ENCODE measurements around the gene BHLHE23.
"Not testable (repeated sequence)": the region's sequence is repeated elsewhere in the genome, so short reads cannot be mapped to it uniquely, and the experiment has no call there.

The BHLHE23 gene

DNA sequence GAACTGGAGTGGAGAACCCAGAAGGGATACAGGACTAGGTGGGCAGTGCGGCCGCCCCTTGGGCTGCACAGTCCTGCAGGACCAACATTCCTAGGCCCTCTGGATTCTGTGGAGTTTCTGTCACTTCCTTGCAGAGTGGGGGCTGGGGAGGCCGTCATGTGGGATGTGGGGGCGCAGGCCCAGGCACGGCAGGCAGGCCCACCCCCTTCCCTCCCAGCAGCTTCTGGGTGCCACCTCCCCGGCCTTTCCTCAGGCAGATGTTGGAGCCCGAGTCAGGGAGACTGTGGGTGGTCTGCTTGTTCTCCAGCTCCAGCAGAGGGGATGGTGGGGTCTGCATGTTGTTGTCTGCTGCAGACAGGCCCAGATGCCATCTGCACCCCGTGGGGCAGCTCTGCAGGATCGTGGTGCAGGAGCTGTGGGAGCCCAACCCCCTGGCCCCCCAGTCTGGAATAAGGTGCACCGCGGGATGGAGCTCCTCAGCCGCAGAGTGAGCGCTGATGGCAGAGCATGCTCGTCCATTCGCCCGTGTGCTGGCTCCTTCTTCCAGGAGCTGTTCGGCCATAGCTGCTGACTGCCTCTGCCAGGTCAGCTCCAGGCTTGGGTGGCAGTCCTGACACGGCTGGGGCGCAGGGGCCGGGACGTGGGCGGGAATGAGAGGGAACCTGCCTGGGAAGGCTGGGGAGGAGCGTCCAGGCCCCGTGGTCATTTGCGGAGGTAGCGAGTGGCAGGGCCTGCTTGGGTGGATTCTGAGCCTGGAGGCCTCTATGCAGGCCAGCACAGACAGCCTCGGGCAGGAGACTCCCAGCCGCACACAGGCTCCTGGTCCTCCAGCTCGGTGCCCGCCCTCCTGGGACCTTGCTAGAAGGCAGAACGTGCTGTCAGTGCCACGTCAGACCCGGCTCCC, 36.2 kb downstream of the BHLHE23 start:
- no peak for DNase-seq

DNA sequence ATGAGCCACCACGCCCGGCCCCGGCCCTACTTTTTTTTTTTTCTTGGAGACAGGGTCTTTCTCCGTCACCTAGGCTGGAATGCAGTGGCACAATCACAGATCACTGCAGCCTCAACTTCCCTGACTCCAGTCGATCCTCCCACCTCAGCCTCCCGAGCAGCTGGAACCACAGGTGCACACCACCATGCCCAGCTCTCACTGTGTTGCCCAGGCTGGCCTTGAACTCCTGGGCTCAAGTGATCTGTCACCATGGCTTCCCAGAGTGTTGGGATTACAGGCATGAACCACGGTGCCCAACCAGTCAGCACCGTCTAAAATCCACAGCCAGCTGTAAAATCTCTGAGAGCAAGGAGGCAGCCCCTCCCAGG, 36.8 kb downstream of the BHLHE23 start:
- DNase-seq: no peak

DNA sequence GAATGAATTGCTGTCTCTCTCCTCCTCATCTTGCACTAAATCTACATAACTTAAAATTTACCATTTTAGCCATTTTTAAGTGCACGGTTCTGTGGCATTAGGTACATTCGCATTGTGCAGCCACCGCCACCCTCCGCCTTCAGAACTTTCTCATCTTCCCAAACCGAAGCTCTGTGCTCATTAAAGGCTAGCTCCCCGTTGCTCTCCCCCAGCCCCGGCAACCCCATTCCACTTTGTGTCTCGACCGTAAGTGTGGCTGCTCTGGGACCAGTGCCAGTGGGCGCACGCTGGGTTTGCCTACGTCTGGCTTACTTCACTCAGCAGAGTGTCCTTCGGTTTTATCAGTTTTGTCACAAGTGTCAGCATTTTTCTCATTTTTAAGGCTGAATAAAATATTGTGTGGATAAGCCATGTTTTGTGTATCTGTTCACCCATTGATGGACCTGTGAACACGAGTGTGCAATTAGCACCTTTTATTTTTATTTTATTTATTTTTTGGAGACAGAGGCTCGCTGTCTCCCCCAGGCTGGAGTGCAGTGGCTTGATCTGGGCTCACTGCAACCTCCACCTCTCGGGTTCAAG, 37.5 kb downstream of the BHLHE23 start:
- no peak for DNase-seq

DNA sequence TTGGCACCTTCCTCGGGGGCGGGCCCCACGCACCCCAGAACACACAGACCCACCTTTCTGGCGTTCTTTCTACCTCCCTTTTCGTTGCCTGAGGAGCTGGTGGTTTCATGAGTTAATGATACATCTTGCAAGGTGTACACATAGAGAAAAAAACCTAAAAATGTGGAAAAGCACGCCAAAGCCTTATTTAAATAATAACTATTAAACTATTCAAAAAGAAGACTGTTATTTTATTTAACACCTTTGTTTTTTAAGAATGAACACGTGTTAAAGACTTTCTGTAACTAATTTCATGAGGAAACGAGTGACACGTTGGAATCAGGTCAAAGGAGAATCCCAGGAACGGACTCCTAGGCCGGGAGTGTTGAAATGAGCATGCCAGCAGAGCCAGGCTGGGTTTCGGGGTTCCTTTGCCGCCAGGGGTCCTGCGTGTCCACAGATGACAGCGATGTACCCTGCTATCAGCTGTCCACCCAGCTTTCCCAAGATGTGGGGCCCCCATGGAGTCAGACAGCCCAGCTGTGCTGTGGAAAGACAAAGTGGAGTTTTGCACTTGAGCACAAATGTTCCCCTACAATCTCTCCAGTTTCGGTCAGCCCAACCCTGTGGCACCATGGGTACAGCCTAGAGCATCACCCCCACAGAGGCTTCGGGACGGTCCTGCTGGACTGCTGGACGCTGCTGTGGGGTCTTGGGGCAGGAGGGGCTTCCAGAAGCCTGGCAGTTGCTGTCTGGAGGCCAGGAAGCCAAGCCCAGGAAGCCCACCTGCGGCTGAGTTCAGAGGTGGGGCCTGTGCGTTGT, 38.2 kb downstream of the BHLHE23 start:
- no peak for DNase-seq

DNA sequence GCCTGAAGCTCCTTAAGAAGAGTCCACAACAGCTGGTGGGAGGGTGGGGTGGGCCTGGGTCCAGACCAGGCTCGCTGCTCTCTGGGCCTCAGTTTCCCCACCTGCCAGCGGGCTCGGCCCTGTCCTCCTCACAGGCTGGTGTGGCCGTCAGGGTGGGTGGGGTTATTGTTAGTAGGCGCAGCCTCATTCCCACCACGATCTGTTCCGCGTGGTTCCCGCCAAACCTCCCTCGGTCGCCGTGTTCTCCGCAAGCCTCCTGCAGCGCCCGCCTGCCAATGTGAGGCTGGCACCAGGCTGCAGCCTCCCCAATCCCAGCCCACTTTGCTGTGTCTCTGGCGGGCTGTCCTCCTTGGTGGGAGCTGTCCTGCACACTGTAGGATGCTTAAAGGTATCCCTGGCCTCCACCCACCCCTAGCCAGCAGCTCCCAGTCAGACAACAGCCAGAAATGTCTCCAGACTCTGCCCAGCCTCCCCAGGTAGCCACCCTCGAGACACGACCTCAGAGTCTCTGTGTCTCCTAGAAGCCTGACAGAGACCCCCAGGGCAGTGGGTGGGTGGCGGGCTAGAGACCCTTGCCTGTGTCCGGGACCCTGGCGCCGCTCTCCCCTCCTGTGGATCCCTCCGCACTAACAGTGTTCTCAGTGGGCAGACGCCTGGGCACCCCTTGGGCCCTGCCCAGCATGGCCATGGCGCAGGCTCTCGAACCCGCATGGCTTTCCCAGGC, 39.0 kb downstream of the BHLHE23 start:
- DNase-seq: no peak

DNA sequence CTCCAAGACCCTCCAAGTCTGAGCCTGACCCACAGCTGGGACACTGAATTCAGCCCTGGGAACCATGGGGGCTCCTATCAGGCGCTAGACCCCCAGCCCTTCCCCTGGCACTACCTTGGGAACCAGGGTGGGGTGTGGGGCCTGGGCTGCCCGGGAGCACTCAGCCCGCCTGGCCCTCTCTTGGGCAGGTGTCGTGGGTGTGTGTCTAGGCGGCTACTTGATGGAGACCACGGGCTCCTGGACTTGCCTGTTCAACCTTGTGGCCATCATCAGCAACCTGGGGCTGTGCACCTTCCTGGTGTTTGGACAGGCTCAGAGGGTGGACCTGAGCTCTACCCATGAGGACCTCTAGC, 39.6 kb downstream of the BHLHE23 start:
- DNase-seq: no peak

DNA sequence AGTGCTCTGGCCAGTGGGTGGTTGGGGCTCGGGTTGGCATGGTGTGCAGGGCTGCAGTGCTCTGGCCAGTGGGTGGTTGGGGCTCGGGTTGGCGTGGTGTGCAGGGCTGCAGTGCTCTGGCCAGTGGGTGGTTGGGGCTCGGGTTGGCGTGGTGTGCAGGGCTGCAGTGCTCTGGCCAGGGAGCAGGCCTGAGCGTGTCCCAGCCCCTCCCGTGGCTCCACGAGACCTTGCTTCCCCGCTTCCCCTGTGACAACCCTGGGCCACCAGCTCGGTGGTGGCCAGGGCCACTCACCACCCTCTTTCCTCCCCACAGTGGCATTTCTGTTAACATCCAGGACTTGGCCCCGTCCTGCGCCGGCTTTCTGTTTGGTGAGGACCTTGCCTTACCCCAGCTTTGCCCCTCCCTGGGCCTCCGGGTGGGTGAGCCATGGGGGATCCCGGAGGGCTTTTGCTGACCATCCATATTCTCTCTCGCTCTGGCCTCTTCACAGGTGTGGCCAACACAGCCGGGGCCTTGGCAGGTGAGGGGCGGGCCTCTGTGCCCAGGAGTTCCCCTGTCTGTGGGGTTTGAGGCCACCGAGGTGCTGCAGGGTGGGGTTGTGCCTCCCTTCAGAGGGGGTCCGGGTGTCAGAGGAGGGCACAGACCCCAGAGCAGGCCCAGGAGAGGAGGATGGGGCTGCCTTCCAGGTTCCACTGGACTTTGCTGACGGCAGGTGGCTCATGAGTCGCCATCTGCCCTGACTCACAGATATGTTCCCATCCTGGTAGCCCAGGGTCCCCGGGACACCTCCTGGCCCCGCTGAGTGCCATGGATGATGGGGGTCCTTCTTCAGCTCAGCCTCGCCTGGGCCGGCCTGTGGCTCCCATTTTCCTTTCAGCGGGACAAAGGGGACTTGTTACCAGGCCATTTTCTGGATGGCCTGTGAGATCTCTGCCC, 40.3 kb downstream of the BHLHE23 start:
- DNase-seq: no peak

DNA sequence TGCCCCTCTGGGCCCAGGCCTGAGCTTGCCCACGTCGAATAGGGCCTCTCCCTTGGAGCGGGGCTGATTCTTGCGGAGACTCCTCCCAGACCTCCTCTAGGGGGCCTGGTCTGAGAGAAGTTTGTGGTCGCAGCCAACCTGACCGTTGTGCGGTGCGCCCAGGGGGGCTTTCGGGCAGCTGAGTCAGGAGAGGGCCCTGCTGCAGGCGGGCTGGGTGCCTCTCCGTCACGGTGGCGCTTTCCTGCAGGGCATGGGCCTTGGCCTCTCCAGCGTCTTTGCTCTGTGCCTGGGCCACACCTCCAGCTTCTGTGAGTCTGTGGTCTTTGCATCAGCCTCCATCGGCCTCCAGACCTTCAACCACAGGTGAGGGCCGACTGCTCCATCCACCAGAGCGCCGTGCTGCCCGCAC, 41.4 kb downstream of the BHLHE23 start:
- DNase-seq: no peak

DNA sequence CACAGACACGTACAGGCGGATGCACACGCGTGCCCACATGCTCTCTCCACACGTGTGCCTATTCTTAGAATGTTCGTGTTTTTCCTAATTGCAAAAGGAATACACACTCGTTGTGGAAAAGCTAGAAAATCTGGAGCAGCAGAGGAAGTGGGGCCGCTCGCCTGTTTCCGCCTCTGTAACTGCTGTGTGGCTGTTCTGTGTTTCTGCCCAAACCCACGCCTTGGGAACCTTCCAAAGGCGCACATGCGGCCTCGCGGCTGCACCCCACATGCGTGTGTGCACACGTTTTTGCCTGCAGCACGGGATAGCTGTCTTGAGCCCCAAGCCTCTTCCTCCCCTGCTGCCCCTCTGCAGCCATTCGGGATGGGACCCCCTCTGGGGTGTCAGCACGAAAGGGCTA, 42.1 kb downstream of the BHLHE23 start:
- peak in 1 of 2 donors; percentile 18 for DNase-seq

DNA sequence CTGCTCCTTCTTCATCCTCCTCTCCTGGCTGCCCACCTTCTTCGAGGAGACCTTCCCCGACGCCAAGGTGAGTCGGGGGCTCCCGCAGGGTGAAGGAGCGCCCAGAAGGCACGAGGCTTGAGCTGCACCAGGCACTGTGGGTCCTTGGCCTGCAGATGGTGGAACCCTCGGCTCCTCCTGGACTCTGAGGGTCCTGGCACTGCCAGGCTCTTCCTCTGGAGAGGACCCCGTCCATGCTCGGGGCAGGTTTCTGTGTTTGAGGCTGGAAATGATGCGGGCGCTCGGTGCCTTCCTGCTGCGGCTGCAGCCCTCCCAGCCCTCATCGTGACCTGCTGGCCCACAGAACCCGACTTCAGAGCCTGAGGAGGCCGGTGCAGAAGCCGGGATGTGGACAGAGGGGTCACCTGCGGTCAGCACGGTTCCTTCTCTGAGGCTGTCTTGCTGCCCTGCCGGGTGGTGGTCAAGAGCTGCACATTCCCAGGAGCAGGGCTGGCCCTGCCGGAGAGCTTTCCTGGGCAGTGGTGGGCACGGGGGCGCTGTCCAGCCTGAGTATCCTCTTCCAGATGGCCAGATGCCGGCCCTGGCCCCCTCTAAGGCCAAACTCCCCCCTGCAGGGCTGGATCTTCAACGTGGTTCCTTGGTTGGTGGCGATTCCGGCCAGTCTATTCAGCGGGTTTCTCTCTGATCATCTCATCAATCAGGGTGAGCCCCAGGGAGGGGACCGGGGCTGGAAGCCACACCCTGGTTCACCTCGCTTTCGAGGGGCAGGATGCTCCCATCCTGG, 43.0 kb downstream of the BHLHE23 start:
- DNase-seq: no peak

DNA sequence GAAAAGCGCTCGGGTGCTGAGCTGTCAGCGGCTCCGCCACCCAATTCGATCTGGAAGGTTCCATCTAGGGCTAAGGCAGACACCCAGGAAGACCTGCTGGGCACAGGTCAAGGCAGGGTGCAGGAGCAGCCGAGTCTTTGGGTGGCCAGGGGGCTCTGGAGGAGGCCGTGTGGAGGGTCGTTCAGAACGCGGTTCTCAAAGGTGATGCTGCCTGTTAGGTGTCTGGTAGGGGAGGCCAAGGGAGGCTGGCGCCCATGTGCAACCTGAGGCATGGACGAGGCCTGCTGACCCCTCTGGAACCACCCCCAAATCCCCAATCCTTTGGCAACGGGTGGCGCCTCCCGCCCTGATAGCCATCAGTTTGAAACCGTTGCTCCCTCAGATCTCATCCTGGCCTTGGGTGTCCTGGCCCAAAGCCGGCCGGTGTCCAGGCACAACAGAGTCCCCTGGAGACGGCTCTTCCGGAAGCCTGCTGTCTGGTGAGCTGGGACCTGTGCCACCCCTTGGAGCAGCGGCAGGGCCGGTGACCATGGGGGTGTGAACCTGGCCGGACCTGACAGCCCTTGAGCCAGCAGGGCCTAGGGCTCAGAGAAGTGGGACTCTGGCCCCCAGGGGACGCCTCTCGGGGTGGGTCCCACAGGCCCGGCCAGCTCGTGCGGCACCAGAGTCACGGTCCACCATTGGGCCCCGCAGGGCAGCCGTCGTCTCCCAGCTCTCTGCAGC, 43.7 kb downstream of the BHLHE23 start:
- no peak for DNase-seq

DNA sequence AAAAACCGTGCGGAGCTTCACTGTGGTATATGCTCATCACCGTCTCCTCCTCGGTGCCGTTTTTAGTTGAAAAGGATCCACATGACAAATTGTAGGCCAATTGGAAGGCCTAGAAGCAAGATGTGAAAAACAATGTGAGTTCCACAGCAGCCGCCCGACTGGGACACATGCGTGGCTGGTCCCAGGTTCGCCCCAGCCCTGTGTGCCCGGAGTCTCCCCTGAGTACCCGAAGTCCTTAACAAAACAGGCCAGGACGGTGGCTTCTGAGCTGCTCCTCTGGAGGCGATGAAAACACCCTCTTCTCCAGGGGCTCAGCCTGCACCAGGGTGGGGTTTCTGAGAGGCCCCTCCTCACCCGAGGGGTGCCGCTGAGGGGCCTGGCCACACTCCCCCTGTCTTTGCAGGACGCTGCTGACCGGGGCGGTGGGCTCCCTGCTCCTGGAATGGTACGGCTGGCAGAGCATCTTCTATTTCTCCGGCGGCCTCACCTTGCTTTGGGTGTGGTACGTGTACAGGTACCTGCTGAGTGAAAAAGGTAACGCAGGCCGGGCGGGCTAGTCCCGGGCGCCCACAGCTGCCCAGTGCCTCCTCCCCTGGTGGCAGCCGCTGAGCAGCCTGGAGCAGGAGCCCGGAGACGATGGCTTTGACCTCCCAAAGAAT, 44.4 kb downstream of the BHLHE23 start:
- no peak for DNase-seq

DNA sequence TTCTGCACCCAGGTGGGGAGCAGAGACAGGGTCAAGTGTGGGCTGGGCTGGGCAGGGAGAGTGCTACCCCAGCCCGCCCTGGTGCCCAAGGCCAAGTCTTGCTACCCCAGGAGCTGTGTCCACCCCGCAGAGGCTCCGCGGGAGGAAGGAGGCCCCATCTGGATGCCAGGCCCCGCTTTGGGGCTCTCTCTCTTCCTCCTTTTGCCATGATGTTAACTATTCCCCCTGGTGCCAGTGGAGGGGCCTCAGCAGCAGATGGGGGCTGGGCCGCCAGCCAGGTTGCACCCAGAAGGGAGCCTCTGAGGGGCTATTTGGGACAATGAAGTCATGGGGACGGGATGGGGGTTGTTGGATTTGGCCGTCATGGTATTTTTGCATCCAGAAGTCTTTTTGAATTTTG, 45.0 kb downstream of the BHLHE23 start:
- no peak for DNase-seq

DNA sequence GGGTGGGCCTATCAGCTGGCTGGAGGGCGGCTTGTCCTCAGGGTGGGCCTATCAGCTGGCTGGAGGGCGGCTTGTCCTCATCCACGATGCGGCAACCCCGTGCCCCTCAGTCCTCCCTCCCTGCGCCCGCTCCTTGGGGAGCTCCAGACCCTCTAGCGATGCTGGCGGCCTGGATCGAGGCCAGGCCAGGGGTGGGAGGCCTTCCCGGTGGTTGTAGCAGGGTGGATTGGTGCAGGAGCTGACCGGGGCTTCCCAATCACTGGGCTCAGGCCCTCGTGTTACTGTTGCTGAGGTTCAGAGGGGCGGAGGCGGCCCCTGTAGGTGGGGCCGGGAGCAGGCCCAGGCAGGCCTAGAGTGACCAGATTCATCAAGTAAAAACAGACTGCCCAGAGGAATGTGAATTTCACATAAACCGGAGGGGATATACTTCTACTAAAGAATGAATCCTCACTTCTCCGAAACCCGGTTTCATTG, 45.4 kb downstream of the BHLHE23 start:
- no peak for DNase-seq

DNA sequence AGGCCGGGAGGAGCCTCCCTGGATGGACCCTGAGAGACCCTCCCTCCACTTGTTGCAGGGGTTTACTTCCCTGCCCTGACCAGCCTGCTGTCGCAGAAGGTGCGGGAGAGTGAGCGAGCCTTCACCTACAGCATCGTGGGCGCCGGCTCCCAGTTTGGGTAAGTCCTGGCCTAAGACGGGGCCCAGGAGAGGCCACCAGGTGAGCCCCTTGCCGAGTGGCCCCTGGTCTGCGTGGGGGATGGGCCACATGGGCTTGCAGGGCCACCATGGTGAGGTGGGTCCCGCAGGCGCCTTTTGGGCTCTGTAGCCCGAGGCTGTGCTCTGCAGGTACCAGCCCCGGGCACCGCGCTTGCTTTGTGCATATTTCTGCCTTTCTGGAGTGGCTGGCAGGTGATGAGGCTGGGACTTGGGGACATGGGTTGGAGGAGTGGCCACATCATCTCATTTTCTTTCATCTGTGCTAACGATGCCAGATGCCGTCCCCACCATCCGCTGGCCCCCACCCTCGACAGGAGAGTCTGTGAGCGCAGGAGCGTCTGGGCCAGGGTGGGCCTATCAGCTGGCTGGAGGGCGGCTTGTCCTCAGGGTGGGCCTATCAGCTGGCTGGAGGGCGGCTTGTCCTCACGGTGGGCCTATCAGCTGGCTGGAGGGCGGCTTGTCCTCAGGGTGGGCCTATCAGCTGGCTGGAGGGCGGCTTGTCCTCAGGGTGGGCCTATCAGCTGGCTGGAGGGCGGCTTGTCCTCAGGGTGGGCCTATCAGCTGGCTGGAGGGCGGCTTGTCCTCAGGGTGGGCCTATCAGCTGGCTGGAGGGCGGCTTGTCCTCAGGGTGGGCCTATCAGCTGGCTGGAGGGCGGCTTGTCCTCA, 46.1 kb downstream of the BHLHE23 start:
- not testable (repeated sequence) for DNase-seq

DNA sequence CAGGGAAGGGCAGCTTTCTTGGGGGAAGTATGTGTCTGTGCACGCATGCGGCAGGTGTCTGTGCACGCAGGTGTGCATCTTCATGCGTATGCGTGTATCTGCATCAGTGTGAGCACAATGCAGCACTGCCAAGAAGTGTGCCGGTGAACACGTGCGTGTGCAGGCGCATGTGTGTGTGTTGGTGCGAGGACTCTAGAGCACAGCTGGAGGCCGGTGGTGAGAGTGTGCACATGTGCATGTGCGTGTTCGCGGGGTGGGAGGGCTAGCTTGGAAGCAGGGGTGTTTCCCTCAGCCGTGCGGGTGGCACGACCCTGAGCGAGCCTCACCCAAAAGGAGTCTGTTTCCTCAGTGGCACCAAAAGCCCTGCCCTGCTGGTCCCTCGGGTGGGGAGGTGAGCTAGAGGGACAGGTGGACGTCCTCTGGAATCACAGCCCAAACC, 46.7 kb downstream of the BHLHE23 start:
- DNase-seq: no peak

DNA sequence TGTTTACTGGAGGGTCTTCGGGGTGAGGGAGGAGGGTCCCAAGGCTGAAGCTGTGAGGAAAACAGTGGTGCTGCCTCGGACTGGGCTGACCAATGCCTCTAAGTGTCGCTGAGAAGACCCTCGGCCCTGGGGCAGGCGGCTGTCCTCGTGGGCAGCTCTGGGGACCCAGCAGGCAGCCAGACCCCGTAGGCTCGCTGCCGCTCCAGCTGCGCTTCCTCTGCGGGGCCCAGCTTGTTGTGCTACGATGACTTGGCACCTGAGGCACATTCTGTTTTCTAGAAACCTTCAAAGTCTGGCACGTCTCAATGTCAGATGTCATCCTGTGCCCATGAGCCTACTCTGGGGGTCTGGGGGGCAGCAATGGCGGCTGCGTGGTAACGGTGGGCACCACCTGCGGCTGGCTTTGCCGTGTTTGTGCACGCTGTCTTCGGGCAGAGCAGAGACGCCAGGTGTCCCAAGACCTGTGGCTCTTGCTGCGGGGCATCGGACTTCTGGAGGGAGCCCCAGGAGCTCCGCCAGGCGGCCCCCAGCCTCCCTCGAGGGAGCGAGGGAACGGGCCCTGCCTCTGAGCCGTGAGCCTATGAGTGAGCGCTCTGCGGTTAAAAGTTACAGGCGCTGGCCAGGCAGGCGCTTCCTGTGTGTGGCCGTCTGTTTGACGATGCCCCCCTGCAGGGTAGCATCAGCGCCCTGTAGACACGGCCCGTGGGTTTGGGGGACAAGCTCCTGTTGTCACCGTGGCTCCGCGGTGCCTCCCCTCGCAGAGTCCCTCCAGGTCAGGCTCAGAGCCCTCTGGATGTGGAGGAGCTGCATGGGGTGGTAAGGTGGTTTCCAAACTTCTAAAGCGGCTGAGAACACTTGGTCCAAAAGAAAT, 47.4 kb downstream of the BHLHE23 start:
- no peak for DNase-seq

Measured in inflammatory macrophage treated with lipopolysaccharide for 1 hour (primary cell).